Endometrial microvascular endothelial cells (primary cell): ENCODE results near the gene CD28. TPM values are rescaled to one million over a fixed set of nuclear protein-coding genes. Genes with fewer than 3 reads are reported as not detected.

Experiments used
- in situ Hi-C: cut with HindIII; loops from 2 replicates; pipeline ENCODE4 v1.10.0; 2017; ENCODE audit warnings: low sequenced_read_pairs, low pct_unique_long_range_greater_than_20kb; ENCODE audit errors: inconsistent ontology term
- total RNA-seq: library from RNA; depleted of rRNA; stranded (reverse); fragments of >200 nt; gene quantifications from one replicate; pipeline ENCODE4 v1.2.3, GENCODE V29; 2015; ENCODE audit errors: inconsistent ontology term

The CD28 gene
- total RNA-seq, 1 donor from 2014 or later: under 0.01 TPM

- in situ Hi-C loops: no loop called here
Measured at GRCh38 chr2:203737360-203737759, 30.9 kb downstream of the CD28 start.

GRCh38 chr2:203739351-203739750 is 32.9 kb downstream of the CD28 start:
- in situ Hi-C loops: no loop called here

- in situ Hi-C loops: no loop called here
Measured at GRCh38 chr2:203740871-203741281, 34.4 kb downstream of the CD28 start.

- in situ Hi-C loops: no loop called here
Measured at GRCh38 chr2:203741566-203741965, 35.1 kb downstream of the CD28 start.

GRCh38 chr2:203743441-203743981 is 37.1 kb downstream of the CD28 start:
- in situ Hi-C loops: no loop called here

GRCh38 chr2:203744091-203744490 is 37.7 kb downstream of the CD28 start:
- in situ Hi-C loops: no loop called here

GRCh38 chr2:203745267-203745666 is 38.8 kb downstream of the CD28 start:
- in situ Hi-C loops: no loop called here

GRCh38 chr2:203748331-203749126 is 42.1 kb downstream of the CD28 start:
- in situ Hi-C loops: no loop called here

GRCh38 chr2:203750346-203751068 is 44.1 kb downstream of the CD28 start:
- in situ Hi-C loops: no loop called here

- in situ Hi-C loops: no loop called here
Measured at GRCh38 chr2:203751685-203752271, 45.3 kb downstream of the CD28 start.

GRCh38 chr2:203756161-203756560 is 49.7 kb downstream of the CD28 start:
- in situ Hi-C loops: no loop called here

GRCh38 chr2:203758841-203759689 is 52.6 kb downstream of the CD28 start:
- in situ Hi-C loops: no loop called here

GRCh38 chr2:203759690-203760365 is 53.4 kb downstream of the CD28 start:
- in situ Hi-C loops: no loop called here

GRCh38 chr2:203761121-203761520 is 54.7 kb downstream of the CD28 start:
- in situ Hi-C loops: no loop called here

- in situ Hi-C loops: no loop called here
Measured at GRCh38 chr2:203763241-203763937, 57.0 kb downstream of the CD28 start.

GRCh38 chr2:203763938-203764664 is 57.7 kb downstream of the CD28 start:
- in situ Hi-C loops: no loop called here
